Panc1 (cell line): ENCODE results near the gene SLC6A12. TPM values are rescaled to one million over a fixed set of nuclear protein-coding genes. Genes with fewer than 3 reads are reported as not detected.

Experiments
- ATAC-seq: fragments of 200-7000 bp; cut with Tn5 transposase; 2 replicates; pipeline ENCODE4 v1.9.1; 2020; ENCODE audit warnings: mild to moderate bottlenecking, moderate library complexity
- BruUV-seq: library from RNA; stranded (reverse); fragments of 400-500 nt; replicated peaks from 2 replicates; lab custom pipeline; 2021; lab: Mats Ljungman, UMichigan
- CTCF ChIA-PET: fragments of 300-600 bp; sonication (Branson Sonifier 250); formaldehyde crosslinking; loops from one replicate; lab custom pipeline; 2022; ENCODE audit warnings: antibody characterized with exemption; lab: Charles Lee
- POLR2A ChIA-PET: fragments of 300-600 bp; sonication (Branson Sonifier 250); formaldehyde crosslinking; loops from one replicate; lab custom pipeline; 2022; ENCODE audit warnings: antibody characterized with exemption; lab: Charles Lee
- DNase-seq: peaks from one replicate; pipeline ENCODE4 v3.0.0-alpha.2; 2010; ENCODE audit warnings: low read depth, low spot score
- H3K27ac ChIP-seq: 2 replicates; pipeline ENCODE4 v1.5.1; 2011; ENCODE audit warnings: mild to moderate bottlenecking, low read length, inconsistent platforms
- H3K27me3 ChIP-seq: fragments of 200-500 bp; sonication (Bioruptor generic); 2 replicates; pipeline ENCODE4 v1.6.0; 2014; ENCODE audit warnings: low read length, inconsistent platforms; ENCODE audit not compliant: control insufficient read depth, insufficient read depth
- H3K36me3 ChIP-seq: fragments of 200-500 bp; sonication (Bioruptor generic); 2 replicates; pipeline ENCODE4 v1.5.1; 2014; ENCODE audit warnings: inconsistent platforms, mild to moderate bottlenecking, low read length, moderate library complexity; ENCODE audit not compliant: control insufficient read depth, insufficient read depth
- H3K4me1 ChIP-seq: 2 replicates; pipeline ENCODE4 v1.5.1; 2011; ENCODE audit warnings: inconsistent platforms, mild to moderate bottlenecking, low read length, moderate library complexity; ENCODE audit not compliant: control insufficient read depth, insufficient read depth
- H3K4me3 ChIP-seq, 2 experiments: 2 replicates each; pipeline ENCODE4 v1.5.1; 2011 to 2012; ENCODE audit warnings: low read depth in 2 of 2, low read length in 2 of 2, mild to moderate bottlenecking in 2 of 2, inconsistent platforms in 1 of 2, moderate library complexity in 1 of 2
- H3K9me3 ChIP-seq: fragments of 200-500 bp; sonication (Bioruptor generic); 2 replicates; pipeline ENCODE4 v1.5.1; 2014; ENCODE audit warnings: low read depth, mild to moderate bottlenecking, inconsistent platforms, low read length, moderate library complexity; ENCODE audit not compliant: control insufficient read depth, insufficient read depth
- CTCF ChIP-seq: fragments of 450-650 bp; IDR thresholded peaks from 2 replicates; pipeline ENCODE4 v1.5.1; 2017; ENCODE audit warnings: mild to moderate bottlenecking
- POLR2AphosphoS5 ChIP-seq: IDR thresholded peaks from 2 replicates; pipeline ENCODE4 v1.6.1; 2012; ENCODE audit warnings: mild to moderate bottlenecking, low read depth, low read length, moderate library complexity
- REST ChIP-seq, 2 experiments: IDR thresholded peaks; 2 replicates each; pipeline ENCODE4 v1.6.1; 2011 to 2012; ENCODE audit warnings: low read depth in 2 of 2, control low read depth in 1 of 2, low read length in 1 of 2, mild to moderate bottlenecking in 1 of 2, moderate library complexity in 1 of 2; ENCODE audit not compliant: insufficient read depth in 1 of 2
- SIN3A ChIP-seq: IDR thresholded peaks from 2 replicates; pipeline ENCODE4 v1.6.1; 2012; ENCODE audit warnings: low read depth, mild to moderate bottlenecking, low read length, moderate library complexity, borderline replicate concordance; ENCODE audit not compliant: insufficient read depth
- TCF7L2 ChIP-seq: IDR thresholded peaks from 2 replicates; pipeline ENCODE4 v1.6.1; 2011; ENCODE audit warnings: mild to moderate bottlenecking, low read depth, low read length, inconsistent platforms
- in situ Hi-C: cut with HindIII; loops from 2 replicates; pipeline ENCODE4 v1.10.0; 2016; ENCODE audit warnings: low sequenced_read_pairs, low pct_unique_long_range_greater_than_20kb
- intact Hi-C: fragments of 100-400 bp; cut with micrococcal nuclease; formaldehyde crosslinking; loops from one replicate; pipeline ENCODE4 v1.10.0; 2022; ENCODE audit not compliant: unreplicated experiment
- total RNA-seq: library from RNA; stranded (reverse); gene quantifications from one replicate; pipeline ENCODE4 v1.2.1, GENCODE V29; 2021; ENCODE audit not compliant: unreplicated experiment

SLC6A12 gene
- total RNA-seq, 1 experiment from 2014 or later, result 1.0 TPM

- intact Hi-C loops, result no loop called here
- no peak for DNase-seq
These were observed 20.1 kb upstream of the SLC6A12 start for GRCh38 chr12:234019-234418.

GRCh38 chr12:233615-233968, 19.6 kb upstream of the SLC6A12 start:
- BruUV-seq, result no TSS peak
- no peaks in the 10 kb centered on the region for H3K9me3 ChIP-seq
- TF ChIP-seq POLR2AphosphoS5 (no peak), REST (IDR thresholded peaks at IDR 0.05; ENCODE audit: insufficient read depth in 1 of 2, low read depth in 2 of 2, low read length in 1 of 2) (no peak), TCF7L2 (no peak), CTCF (no peak), SIN3A (no peak)
- H3K27me3 ChIP-seq, result no peaks in the 10 kb centered on the region
- in situ Hi-C loops, result no loop called here
- intact Hi-C loops, result no loop called here
- H3K36me3 ChIP-seq, result no peaks in the 10 kb centered on the region
- CTCF ChIA-PET, result interaction anchor here (0.7 kb wide), 1 partner anchor 14 kb away, joined by 3 read pairs; no protein-coding TSS in a partner anchor
- POLR2A ChIA-PET, result no interaction called here
- H3K4me1 ChIP-seq, result no peaks in the 10 kb centered on the region
- DNase-seq (no peak), ATAC-seq (no peak)
- H3K27ac ChIP-seq, result no peak overlapping the region
- no peak overlapping the region for H3K4me3 ChIP-seq

More at GRCh38 chr12:234019-234418, 20.1 kb upstream of the SLC6A12 start:
- Histone ChIP-seq H3K4me1 (no peaks in the 10 kb centered on the region), H3K9me3 (no peaks in the 10 kb centered on the region), H3K4me3 (no peak overlapping the region), H3K27me3 (no peaks in the 10 kb centered on the region), H3K27ac (no peak overlapping the region), H3K36me3 (no peaks in the 10 kb centered on the region)
- ATAC-seq, result no peak
- BruUV-seq, result no TSS peak
- CTCF ChIA-PET, result interaction anchor here (0.7 kb wide), 1 partner anchor 14 kb away, joined by 3 read pairs; no protein-coding TSS in a partner anchor
- TF ChIP-seq TCF7L2 (no peak), POLR2AphosphoS5 (no peak), CTCF (no peak), REST (IDR thresholded peaks at IDR 0.05; ENCODE audit: insufficient read depth in 1 of 2, low read depth in 2 of 2, low read length in 1 of 2) (no peak), SIN3A (no peak)
- POLR2A ChIA-PET, result no interaction called here
- in situ Hi-C loops, result no loop called here
